Measurements from ENCODE around the gene LPAR1.
"Not testable (repeated sequence)": the region's sequence is repeated elsewhere in the genome, so short reads cannot be mapped to it uniquely, and the experiment has no call there.

- TF ChIP-seq POLR2A (IDR thresholded peaks at IDR 0.05; ENCODE audit: low read length); GATA1 (IDR thresholded peaks at IDR 0.05; ENCODE audit: low read depth, low read length): not testable (repeated sequence)
These were observed 213.1 kb downstream of the LPAR1 start for GRCh38 chr9:110825129-110825528.

Data from erythroblast (primary cell).